HL-60/S4 (cell line): ENCODE data around the gene SH3BP4.

ENCODE experiments used
- in situ Hi-C: fragments of 300-500 bp; cut with MboI; formaldehyde crosslinking; loops from 2 replicates; pipeline ENCODE4 v1.14.3; 2022; ENCODE audit warnings: low sequenced_read_pairs

The SH3BP4 gene

DNA sequence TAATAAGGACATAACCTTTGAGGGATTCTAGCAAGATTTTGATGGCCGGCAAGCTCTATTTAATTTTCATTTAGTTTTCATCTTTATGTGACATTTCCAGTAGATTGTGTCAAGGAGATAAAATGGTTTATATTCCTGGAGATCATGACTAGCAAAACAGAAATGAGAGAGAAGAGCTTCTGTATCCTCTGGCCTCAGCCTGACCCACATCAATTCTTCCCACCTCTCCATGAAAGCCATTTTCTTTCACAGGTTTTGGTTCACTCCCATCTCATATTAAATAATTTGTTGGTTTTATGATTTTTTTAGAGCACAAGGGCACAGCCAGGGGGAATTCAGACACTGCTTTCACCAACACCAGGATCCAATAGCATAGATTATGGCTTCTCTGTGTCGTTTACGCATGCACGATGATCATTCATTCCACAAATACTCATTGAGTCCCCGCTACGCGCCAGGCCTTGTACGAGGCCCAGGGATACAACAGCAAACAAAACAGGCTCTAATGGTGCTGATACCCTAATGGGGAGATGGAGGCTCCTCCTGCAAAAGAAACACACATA is 85.9 kb downstream of the SH3BP4 start:
- in situ Hi-C loops: no loop called here

DNA sequence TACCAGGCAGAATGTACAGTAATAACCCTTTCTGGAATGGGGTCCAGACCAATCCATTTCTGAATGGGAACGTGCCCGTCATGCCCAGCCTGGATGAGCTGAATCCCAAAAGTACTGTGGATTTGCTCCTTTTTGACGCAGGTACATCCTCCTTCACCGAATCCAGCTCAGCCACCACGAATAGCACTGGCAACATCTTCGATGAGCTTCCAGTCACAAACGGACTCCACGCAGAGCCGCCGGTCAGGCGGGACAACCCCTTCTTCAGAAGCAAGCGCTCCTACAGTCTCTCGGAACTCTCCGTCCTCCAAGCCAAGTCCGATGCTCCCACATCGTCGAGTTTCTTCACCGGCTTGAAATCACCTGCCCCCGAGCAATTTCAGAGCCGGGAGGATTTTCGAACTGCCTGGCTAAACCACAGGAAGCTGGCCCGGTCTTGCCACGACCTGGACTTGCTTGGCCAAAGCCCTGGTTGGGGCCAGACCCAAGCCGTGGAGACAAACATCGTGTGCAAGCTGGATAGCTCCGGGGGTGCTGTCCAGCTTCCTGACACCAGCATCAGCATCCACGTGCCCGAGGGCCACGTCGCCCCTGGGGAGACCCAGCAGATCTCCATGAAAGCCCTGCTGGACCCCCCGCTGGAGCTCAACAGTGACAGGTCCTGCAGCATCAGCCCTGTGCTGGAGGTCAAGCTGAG is 89.6 kb downstream of the SH3BP4 start:
- in situ Hi-C loops: no loop called here

DNA sequence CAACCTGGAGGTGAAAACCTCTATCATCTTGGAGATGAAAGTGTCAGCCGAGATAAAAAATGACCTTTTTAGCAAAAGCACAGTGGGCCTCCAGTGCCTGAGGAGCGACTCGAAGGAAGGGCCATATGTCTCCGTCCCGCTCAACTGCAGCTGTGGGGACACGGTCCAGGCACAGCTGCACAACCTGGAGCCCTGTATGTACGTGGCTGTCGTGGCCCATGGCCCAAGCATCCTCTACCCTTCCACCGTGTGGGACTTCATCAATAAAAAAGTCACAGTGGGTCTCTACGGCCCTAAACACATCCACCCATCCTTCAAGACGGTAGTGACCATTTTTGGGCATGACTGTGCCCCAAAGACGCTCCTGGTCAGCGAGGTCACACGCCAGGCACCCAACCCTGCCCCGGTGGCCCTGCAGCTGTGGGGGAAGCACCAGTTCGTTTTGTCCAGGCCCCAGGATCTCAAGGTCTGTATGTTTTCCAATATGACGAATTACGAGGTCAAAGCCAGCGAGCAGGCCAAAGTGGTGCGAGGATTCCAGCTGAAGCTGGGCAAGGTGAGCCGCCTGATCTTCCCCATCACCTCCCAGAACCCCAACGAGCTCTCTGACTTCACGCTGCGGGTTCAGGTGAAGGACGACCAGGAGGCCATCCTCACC is 90.2 kb downstream of the SH3BP4 start:
- in situ Hi-C loops: no loop called here

DNA sequence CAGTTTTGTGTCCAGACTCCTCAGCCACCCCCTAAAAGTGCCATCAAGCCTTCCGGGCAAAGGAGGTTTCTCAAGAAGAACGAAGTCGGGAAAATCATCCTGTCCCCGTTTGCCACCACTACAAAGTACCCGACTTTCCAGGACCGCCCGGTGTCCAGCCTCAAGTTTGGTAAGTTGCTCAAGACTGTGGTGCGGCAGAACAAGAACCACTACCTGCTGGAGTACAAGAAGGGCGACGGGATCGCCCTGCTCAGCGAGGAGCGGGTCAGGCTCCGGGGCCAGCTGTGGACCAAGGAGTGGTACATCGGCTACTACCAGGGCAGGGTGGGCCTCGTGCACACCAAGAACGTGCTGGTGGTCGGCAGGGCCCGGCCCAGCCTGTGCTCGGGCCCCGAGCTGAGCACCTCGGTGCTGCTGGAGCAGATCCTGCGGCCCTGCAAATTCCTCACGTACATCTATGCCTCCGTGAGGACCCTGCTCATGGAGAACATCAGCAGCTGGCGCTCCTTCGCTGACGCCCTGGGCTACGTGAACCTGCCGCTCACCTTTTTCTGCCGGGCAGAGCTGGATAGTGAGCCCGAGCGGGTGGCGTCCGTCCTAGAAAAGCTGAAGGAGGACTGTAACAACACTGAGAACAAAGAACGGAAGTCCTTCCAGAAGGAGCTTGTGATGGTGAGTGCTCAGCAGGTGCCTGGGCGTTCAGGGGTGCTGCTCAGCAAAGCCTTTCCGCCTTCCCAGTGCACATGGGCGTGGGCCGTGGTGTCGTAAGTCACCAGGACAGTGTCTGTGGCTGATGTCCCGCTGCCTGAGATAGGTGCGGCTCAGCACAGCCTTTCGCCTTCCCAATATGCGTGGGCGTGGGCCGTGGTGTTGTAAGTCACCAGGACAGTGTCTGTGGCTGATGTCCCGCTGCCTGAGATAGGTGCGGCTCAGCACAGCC is 91.0 kb downstream of the SH3BP4 start:
- in situ Hi-C loops: no loop called here

DNA sequence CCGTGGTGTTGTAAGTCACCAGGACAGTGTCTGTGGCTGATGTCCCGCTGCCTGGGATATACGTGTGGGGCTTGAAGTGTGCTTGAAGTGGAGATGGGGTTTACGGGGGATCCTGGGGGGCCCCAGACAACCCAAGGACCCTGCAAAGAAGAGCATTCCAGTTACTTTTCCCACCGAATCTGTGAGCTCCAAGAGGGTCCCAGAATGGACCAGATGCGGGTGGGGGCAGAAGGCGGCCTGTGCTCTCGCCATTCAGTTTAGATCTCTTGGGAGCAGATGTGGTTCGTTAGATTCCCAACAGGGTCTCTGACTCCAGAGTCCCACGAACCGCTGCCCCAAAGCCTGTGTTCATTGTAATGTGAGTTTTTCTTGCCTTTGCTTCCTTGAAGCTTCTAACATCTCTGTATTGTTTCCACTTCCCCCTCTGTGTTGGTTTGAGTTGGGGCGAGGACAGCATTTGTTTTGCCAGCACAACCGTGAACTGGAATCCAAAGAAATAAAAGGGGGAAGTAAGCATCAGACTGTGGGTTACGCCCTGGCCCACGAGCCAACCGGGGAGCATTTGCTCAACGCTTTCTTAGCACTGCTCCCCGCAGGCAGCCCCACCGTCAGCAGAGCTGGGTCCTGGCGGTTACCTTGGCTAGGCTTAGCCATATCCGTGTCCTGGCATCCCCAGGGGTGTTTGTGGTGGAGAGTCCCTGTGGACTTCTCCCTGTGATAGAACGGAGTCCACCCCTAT is 92.1 kb downstream of the SH3BP4 start:
- in situ Hi-C loops: no loop called here

DNA sequence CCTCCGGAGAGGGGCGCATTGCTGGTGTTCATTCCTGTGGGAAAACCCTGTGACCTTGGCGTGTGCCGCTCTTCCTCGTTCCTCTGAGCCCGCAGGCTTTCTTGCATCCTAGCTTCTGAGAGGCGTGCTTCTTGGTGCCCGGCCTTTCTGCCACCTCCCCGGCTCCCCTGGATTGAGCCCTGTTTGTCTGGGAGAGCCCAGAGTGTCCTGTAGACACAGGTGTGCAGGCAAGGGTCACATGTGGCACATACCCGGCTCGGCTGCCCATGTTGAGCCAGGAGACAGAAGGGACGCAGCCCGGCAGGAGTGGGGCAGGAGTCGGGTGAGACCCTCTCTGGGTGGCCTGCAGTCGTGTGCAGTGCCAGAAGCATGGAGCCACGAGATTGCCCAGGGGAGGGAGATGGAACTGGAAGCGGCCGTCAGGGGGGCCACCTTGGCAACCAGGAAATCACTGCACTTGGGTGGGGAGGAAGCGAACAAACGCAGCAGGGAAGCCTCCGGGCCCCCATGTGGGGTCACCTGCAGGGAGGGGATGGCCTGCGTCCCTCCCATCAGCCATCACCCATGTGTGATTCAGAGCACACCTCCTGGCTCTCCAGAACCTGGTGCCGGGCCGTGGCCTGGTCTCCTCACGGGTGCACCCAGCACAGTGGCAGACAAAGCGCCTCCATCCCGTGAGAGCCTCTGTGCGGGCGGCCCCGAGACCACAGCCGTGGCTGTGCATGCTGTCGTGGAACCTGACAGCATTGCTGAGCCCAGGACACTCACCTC is 92.9 kb downstream of the SH3BP4 start:
- in situ Hi-C loops: no loop called here

DNA sequence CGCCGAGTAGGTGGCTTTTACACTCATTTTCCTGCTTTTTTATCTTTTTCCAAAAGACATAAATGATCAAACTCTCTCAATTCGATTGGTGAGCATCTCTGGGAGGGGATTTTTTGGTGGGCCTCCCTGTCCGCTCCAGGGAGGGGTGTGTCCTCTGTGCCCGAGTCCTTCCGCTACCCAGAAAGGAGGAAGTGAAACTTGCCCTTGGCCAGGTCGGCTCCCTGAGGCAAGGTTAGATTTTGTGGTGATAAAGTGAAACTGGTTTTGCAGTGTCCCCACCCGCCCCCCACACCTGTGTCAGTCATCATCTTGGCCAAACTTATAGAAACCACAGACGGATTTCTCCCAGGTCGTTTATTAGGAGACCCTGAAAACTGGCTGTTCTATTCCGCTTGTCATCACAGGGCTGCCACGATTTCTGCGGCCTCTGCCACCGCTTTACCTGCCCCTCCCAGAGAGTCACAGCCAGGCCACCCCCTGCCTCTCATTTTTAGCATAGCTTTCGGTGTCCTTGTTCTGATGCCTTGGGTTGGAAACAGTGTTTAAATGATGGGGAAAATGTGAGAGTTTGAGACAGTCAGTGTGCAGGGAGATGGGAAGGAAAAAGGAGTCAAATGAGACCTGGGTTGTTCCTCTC is 93.6 kb downstream of the SH3BP4 start:
- in situ Hi-C loops: no loop called here

DNA sequence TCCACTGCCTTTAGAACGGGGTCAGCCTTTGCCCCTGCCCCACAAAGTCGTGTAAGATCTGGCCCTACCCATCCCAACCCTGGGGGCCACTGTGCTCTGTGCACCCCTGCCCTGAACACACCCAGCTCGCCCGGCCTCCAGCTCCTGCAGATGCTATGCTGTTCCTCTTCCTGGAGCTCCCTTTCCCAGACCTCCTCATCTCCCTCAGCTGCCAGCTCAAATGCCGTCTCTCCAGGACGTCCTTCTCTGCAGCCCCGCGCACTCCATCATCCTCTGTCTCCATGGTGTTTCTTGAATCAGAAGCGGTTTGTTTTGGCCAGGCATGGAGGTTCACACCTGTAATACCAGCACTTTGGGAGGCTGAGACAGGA is 94.1 kb downstream of the SH3BP4 start:
- in situ Hi-C loops: no loop called here

DNA sequence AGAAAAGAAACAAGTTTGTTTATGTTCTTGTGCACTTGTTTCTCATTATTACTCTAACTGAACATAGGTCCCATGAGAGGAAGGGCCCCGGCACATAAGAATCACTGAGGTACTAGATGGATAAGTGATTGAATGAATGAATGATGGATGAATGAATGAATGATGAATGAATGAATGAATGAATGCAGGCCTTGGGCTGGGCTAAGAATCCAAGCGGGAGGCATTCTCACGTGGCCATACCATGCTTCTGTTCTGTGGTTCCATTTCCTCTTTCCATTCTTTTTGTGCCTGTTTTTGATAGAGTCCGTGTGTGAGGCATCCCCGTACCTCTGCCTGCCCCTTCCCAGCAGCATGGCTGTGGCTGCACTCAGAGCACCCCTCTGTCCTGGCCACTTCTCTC is 94.8 kb downstream of the SH3BP4 start:
- in situ Hi-C loops: no loop called here

DNA sequence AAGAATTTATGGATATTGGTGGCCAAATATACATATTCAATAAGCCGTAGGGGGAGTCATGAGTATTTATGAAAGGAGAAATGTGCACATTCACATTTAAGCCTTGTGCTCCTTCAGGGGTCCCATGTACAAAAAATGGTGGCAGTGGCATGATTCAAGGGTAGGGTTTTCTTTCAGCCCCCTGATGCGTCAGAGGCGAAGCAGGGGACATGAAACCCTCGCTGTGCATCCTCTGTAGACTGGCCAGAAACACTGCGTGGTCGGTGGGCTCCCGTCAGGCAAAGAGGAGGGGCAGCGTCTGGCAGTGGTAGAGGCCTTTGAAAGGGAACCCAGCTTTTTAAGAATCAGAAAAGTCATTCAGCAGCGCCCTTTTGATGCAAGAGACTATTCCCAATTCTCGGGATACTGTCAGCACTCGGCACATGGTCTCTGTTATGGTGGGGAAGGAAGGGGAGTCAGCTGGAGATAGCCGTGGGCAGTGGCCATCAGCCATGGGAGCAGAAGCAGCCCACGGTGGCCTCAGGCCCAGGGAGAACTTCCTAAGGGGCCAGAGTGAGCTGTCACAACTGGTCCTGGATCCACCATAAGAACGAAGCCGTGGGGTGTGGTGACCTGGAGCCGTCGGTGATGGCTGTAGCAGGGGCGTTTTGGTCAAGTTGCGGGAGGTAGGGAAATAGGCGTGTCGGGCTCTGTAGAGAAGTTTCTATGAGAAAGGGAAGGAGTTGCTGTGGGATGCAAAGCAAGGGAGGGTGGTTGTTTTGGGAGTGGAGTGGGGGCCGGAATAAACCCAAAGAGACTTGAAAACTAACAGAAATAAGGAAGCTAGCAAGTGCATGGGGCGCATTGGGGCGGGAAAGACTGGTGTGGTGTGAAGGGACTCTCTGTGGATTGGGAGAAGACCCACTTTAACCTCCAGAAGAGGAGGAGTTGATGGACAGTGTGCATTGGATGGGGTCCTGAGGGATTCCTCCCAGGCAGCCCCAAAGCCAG is 95.6 kb downstream of the SH3BP4 start:
- in situ Hi-C loops: no loop called here

DNA sequence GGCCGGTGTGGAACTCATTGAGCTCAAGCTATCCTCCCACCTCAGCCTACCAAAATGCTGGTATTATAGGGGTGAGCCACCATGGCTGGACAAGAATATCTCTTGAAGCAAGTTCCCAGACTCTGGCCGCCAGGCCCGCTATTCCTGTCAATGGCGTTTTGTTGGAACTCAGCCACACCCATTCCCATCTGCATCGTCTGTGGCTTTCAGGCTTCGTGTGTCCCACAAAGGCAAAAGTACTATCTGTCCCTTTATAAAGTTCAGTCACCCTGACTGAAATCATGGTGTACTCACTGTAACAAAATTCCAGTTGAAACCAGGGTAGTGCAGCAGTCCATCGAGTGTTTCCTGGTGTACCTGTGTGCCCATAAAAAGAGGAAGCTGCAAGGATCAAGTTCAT is 96.7 kb downstream of the SH3BP4 start:
- in situ Hi-C loops: no loop called here

DNA sequence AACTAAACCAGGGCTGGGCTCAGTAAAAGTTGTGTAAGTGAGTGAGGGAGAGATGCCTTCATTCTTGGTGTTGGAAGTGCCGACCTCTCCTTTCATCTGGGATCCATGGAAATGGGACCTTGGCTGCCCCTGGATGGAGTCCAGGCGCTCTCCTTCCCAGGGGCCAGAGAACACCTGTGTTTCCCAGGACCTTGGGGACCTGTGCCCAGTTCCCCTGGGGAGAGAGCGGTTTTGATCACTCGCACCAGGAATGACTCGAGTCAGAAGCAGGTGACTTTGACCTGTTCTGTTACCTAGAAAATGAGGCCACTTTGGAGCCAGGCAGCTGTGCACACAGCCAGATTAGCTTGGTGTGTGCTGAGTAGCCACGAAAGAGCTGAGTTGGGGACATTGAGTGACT is 97.3 kb downstream of the SH3BP4 start:
- in situ Hi-C loops: no loop called here

DNA sequence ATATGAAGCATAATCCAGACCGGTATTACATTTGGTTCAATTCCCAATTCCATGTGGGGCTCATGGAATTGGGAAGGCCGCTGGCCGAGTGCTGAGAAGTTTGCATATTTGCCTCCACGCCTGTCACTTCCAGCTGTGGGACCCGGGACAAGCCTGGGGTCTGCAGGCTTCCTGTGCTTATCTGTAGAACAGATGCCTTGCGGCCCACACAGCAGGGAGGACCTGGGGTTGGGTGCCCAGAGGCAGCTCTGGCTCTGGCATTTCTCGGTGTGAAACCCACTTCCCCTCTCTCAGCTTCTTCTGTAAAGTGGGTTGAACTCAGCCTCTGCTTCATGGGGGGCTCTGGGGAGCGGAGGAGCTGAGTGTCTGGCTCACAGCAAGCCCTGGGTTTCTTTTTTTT is 97.9 kb downstream of the SH3BP4 start:
- in situ Hi-C loops: no loop called here

DNA sequence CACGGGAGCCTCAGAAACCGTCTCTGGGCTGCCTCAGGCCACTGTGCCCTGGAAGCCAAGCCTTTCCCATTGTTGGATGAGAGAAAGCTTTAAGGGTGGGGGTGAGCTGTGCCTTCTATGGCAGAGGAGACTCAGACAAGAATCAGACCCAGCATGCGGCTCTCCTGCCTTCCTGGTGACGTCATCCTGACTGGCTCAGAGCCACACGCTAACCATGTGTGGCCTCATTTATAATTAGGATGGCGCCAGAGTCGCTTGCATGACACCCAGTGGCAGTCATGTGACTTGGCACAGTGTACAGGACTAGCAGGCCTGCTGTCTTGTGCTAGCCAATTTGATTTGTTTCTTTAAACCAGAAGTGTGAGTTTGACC is 99.1 kb downstream of the SH3BP4 start:
- in situ Hi-C loops: no loop called here

DNA sequence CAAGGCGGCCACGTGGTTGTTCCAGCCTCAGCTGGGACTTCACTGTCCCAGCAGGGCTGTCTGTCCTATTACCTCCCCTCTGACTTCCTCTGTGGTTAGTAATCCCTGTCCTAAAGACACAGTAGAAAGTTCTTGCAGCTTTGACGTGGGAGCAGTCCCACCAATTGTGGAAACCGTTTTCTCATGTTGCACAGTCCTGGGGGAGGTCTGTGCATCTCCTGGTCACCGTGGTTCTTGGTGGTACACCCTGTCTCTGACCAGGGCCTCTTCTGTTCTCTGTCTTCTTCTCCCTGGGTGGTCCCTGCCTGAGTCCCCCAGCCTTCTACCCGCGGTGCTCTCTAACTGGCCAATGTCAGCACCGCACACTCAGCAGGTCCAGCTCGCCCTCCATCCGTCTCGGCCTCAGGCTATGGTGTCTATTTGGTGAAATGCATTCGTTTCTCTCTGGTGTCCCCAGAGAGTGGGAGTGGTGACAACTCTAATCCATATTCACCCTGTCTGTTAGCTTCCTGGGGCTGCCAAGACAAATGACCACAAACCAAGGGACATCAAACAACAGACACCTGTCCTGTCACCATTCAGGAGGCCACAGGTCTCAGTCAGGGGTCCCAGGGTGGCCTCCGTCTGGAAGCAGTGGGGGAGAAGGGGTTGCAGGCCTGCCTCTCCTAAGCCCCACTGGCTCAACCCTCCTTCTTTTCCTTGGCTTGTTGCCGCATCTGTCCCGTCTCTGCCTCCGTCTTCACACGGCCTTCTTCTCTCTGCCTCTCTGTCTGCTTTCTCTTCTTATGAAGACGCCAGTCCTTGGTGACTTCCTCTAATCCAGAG is 99.8 kb downstream of the SH3BP4 start:
- in situ Hi-C loops: no loop called here

DNA sequence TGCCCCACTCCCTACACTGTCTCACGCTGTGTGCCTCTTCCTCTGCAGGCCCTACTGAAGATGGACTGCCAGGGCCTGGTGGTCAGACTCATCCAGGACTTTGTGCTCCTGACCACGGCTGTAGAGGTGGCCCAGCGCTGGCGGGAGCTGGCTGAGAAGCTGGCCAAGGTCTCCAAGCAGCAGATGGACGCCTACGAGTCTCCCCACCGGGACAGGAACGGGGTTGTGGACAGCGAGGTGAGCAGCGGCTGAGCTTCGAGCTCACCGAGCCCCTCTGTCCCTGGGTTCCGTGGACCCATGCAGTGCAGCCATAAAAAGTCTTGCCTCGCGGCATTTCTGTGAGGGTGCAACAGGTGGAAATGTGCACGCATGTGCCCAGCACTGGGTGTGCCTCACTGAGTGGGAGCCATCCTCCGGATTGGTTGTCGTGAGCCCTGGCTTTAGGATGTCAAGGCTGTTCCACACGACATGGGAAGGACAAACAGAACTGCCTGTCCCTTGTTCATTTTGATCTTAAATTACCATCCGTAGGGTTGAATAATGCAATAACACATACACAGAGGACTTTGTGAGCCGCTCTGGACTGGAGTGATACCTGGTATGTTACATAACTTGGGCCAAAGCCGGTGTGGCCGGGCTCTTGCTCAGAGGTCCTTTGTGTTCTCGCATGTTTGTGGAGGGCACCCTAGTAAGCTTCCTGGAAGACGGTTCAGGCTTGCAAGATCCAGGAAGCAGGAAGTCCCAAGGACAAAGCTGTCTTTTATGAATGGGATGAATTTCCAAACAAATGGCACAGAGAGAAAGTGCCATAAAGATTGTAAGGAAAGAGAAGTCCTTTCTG is 100.9 kb downstream of the SH3BP4 start:
- in situ Hi-C loops: no loop called here

DNA sequence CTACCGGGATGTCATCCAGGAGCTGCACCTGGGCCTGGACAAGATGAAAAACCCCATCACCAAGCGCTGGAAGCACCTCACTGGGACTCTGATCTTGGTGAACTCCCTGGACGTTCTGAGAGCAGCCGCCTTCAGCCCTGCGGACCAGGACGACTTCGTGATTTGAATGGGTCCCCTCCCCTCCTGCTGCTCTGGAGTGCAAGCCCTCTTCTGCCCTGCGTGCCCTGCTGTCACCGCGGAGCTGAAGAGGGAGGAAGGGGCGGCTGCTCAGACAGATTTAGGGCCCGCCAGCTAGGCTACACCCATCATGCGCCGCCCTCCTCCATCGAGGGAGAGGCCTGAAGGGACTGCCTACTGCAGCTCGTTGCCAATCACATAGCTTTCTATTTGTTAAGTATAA is 101.8 kb downstream of the SH3BP4 start:
- in situ Hi-C loops: no loop called here
